ENCODE measurements around the gene FOXN1. TPM values are rescaled to one million over a fixed set of nuclear protein-coding genes. Genes with fewer than 3 reads are reported as not detected.

The FOXN1 gene
- total RNA-seq, 8 experiments from 2014 or later = 0.08 to 0.73 (median 0.66) TPM; not detected in 3

- in situ Hi-C loops (cut with MboI; ENCODE audit: low pct_unique_long_range_greater_than_20kb in 2 of 9, low sequenced_read_pairs in 9 of 9, unreplicated experiment in 9 of 9) = loop anchor here in 1 of 9 experiments (10.0 kb wide), 1 partner anchor 54 kb away; no protein-coding TSS in a partner anchor
- 50 to 100% (median 100%) methylated on average over 2 of the region's 6 CpGs; no CpG with 5 or more reads in 7 of the 10 experiments for WGBS, 10 experiments
- Histone ChIP-seq H3K4me3 (no peak overlapping the region), H3K27ac (no peak overlapping the region), H3K4me1 (replicated peaks in 1 of 2) (peaks cover 15 to 26% of the 10 kb centered on the region in 2 donors)
- ATAC-seq (replicated peaks in 6 of 8) = no peak
Observed at GRCh38 chr17:28548417-28549130, 42.4 kb downstream of the FOXN1 start.

GRCh38 chr17:28549236-28550132, 43.3 kb downstream of the FOXN1 start:
- Histone ChIP-seq H3K27ac (no peak overlapping the region), H3K4me3 (no peak overlapping the region), H3K4me1 (replicated peaks in 1 of 2) (peaks cover 15 to 26% of the 10 kb centered on the region in 2 donors)
- ATAC-seq (replicated peaks in 6 of 8) = no peak
- in situ Hi-C loops (cut with MboI; ENCODE audit: low pct_unique_long_range_greater_than_20kb in 2 of 9, low sequenced_read_pairs in 9 of 9, unreplicated experiment in 9 of 9) = loop anchor here in 1 of 9 experiments (10.0 kb wide), 1 partner anchor 55 kb away; no protein-coding TSS in a partner anchor
- 40 to 100% (median 83%) methylated on average over 1 to 2 of the region's 3 CpGs; no CpG with 5 or more reads in 3 of the 10 experiments for WGBS, 10 experiments

- no peak overlapping the region for H3K4me3 ChIP-seq
- no peak overlapping the region for H3K27ac ChIP-seq
- peaks cover 14 to 26% of the 10 kb centered on the region in 2 donors for H3K4me1 ChIP-seq (replicated peaks in 1 of 2)
- no peak for ATAC-seq (replicated peaks in 6 of 8)
- in situ Hi-C loops (cut with MboI; ENCODE audit: low pct_unique_long_range_greater_than_20kb in 2 of 9, low sequenced_read_pairs in 9 of 9, unreplicated experiment in 9 of 9) = no loop called here
- WGBS, 10 experiments = 80% methylated on average over 1 of the region's 1 CpG; no CpG with 5 or more reads in 9 of the 10 experiments
Observed at GRCh38 chr17:28550858-28551257, 44.7 kb downstream of the FOXN1 start.

GRCh38 chr17:28551421-28552175, 45.5 kb downstream of the FOXN1 start:
- peak; percentile 6 to 38 (median 28) for ATAC-seq (replicated peaks in 6 of 8)
- peak overlapping the region; percentile 61 to 99 (median 85) for H3K4me3 ChIP-seq
- WGBS, 10 experiments = 0 to 100% (median 29%) methylated on average over 1 to 7 of the region's 10 CpGs; no CpG with 5 or more reads in 4 of the 10 experiments
- in situ Hi-C loops (cut with MboI; ENCODE audit: low pct_unique_long_range_greater_than_20kb in 2 of 9, low sequenced_read_pairs in 9 of 9, unreplicated experiment in 9 of 9) = no loop called here
- peak overlapping the region; percentile 66 to 87 for H3K27ac ChIP-seq
- peaks cover 13 to 26% of the 10 kb centered on the region in 2 donors for H3K4me1 ChIP-seq (replicated peaks in 1 of 2)

- peaks cover 13 to 26% of the 10 kb centered on the region in 2 donors for H3K4me1 ChIP-seq (replicated peaks in 1 of 2)
- ATAC-seq (replicated peaks in 6 of 8) = peak; percentile 81 to 94 (median 90)
- WGBS, 10 experiments = 0% methylated on average over 1 to 2 of the region's 67 CpGs; no CpG with 5 or more reads in 8 of the 10 experiments
- peak within 1 kb of the TSS; percentile 61 to 99 (median 85) for H3K4me3 ChIP-seq
- in situ Hi-C loops (cut with MboI; ENCODE audit: low pct_unique_long_range_greater_than_20kb in 2 of 9, low sequenced_read_pairs in 9 of 9, unreplicated experiment in 9 of 9) = no loop called here
- H3K27ac ChIP-seq = peak within 1 kb of the TSS; percentile 66 to 87
Observed at GRCh38 chr17:28552176-28552999, 46.2 kb downstream of the FOXN1 start, which contains the start of gene UNC119. Gene UNC119, minus strand, starts transcription at chr17:28552624. Its CDS starts 67 bp downstream, at chr17:28552557.

GRCh38 chr17:28553000-28553505, 46.9 kb downstream of the FOXN1 start:
- H3K4me1 ChIP-seq (replicated peaks in 1 of 2) = peaks cover 13 to 26% of the 10 kb centered on the region in 2 donors
- ATAC-seq (replicated peaks in 6 of 8) = no peak
- WGBS, 10 experiments = 50 to 100% (median 74%) methylated on average over 1 to 5 of the region's 5 CpGs
- no peak overlapping the region for H3K27ac ChIP-seq
- in situ Hi-C loops (cut with MboI; ENCODE audit: low pct_unique_long_range_greater_than_20kb in 2 of 9, low sequenced_read_pairs in 9 of 9, unreplicated experiment in 9 of 9) = no loop called here
- H3K4me3 ChIP-seq = peak overlapping the region; percentile 61 to 99 (median 85)

GRCh38 chr17:28554565-28554964, 48.4 kb downstream of the FOXN1 start:
- WGBS, 10 experiments = 60 to 100% (median 87%) methylated on average over 1 to 2 of the region's 6 CpGs; no CpG with 5 or more reads in 4 of the 10 experiments
- in situ Hi-C loops (cut with MboI; ENCODE audit: low pct_unique_long_range_greater_than_20kb in 2 of 9, low sequenced_read_pairs in 9 of 9, unreplicated experiment in 9 of 9) = no loop called here
- Histone ChIP-seq H3K4me1 (replicated peaks in 1 of 2) (peaks cover 13 to 25% of the 10 kb centered on the region in 2 donors), H3K4me3 (no peak overlapping the region), H3K27ac (no peak overlapping the region)
- ATAC-seq (replicated peaks in 6 of 8) = no peak

GRCh38 chr17:28555022-28555421, 48.9 kb downstream of the FOXN1 start:
- in situ Hi-C loops (cut with MboI; ENCODE audit: low pct_unique_long_range_greater_than_20kb in 2 of 9, low sequenced_read_pairs in 9 of 9, unreplicated experiment in 9 of 9) = no loop called here
- H3K27ac ChIP-seq = no peak overlapping the region
- WGBS, 10 experiments = 80 to 100% (median 93%) methylated on average over 1 to 3 of the region's 3 CpGs; no CpG with 5 or more reads in 3 of the 10 experiments

GRCh38 chr17:28563475-28563874, 57.3 kb downstream of the FOXN1 start:
- Histone ChIP-seq H3K4me1 (replicated peaks in 1 of 2) (peaks cover 0 to 11% of the 10 kb centered on the region in 2 donors), H3K4me3 (no peak overlapping the region), H3K27ac (no peak overlapping the region)
- ATAC-seq (replicated peaks in 6 of 8) = peak in 2 of 8 experiments; percentile 22 to 63
- in situ Hi-C loops (cut with MboI; ENCODE audit: low pct_unique_long_range_greater_than_20kb in 2 of 9, low sequenced_read_pairs in 9 of 9, unreplicated experiment in 9 of 9) = no loop called here
- WGBS, 10 experiments = 94 to 100% (median 100%) methylated on average over 1 to 2 of the region's 3 CpGs; no CpG with 5 or more reads in 7 of the 10 experiments

More at GRCh38 chr17:28555022-28555421, 48.9 kb downstream of the FOXN1 start:
- ATAC-seq (replicated peaks in 6 of 8) = no peak
- Histone ChIP-seq H3K4me1 (replicated peaks in 1 of 2) (peaks cover 13 to 20% of the 10 kb centered on the region in 2 donors), H3K4me3 (no peak overlapping the region)

- H3K4me1 ChIP-seq (replicated peaks in 1 of 2) = peaks cover 4 to 21% of the 10 kb centered on the region in 2 donors
- in situ Hi-C loops (cut with MboI; ENCODE audit: low pct_unique_long_range_greater_than_20kb in 2 of 9, low sequenced_read_pairs in 9 of 9, unreplicated experiment in 9 of 9) = no loop called here
- no peak overlapping the region for H3K4me3 ChIP-seq
- no peak overlapping the region for H3K27ac ChIP-seq
- WGBS, 10 experiments = 80 to 100% (median 97%) methylated on average over 2 to 3 of the region's 3 CpGs
- no peak for ATAC-seq (replicated peaks in 6 of 8)
Observed at GRCh38 chr17:28567604-28568003, 61.5 kb downstream of the FOXN1 start.

- peaks cover 4 to 21% of the 10 kb centered on the region in 2 donors for H3K4me1 ChIP-seq (replicated peaks in 1 of 2)
- no peak overlapping the region for H3K27ac ChIP-seq
- WGBS, 10 experiments = 100% methylated on average over 1 of the region's 1 CpG; no CpG with 5 or more reads in 6 of the 10 experiments
- no peak overlapping the region for H3K4me3 ChIP-seq
- in situ Hi-C loops (cut with MboI; ENCODE audit: low pct_unique_long_range_greater_than_20kb in 2 of 9, low sequenced_read_pairs in 9 of 9, unreplicated experiment in 9 of 9) = no loop called here
- no peak for ATAC-seq (replicated peaks in 6 of 8)
Observed at GRCh38 chr17:28569446-28569845, 63.3 kb downstream of the FOXN1 start.
